ENCODE measurements around the gene MDH1B. TPM values are rescaled to one million over a fixed set of nuclear protein-coding genes. Genes with fewer than 3 reads are reported as not detected.
A peak's percentile ranks its signal among the peaks of the same experiment; 100 is the strongest.

The MDH1B gene
- total and polyA plus RNA-seq, 11 donors, result 0.30 to 2.0 (median 1.00) TPM

DNA sequence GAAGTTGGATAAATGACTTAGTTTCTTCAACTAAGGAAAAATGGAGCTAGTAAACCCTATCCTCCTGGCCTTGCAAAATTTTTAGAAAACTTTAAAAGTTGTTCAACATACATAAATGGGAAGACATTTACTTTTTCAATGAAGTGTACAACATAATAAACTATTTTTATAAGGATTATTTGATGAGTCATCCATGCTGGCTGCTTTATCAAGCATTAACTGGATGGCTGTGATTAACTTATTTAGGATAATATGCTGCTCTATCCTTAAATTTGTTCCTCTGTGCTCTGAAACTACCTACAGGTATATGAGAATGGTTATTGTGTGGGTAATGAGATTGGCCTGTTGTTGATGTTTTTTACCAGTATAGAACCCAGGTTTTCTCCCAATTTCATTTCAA is 68.2 kb downstream of the MDH1B start:
- Histone ChIP-seq H3K27me3 (peaks cover 0 to 14% (median 0%) of the 10 kb centered on the region in 9 donors), H3K4me3 (no peak overlapping the region), H3K36me3 (no peaks in the 10 kb centered on the region), H3K9me3 (no peaks in the 10 kb centered on the region), H3K27ac (no peak overlapping the region), H3K4me1 (no peaks in the 10 kb centered on the region)
- no peak for TF ChIP-seq POLR2A (IDR thresholded peaks at IDR 0.05)
- TF ChIP-seq, protein P1, sequence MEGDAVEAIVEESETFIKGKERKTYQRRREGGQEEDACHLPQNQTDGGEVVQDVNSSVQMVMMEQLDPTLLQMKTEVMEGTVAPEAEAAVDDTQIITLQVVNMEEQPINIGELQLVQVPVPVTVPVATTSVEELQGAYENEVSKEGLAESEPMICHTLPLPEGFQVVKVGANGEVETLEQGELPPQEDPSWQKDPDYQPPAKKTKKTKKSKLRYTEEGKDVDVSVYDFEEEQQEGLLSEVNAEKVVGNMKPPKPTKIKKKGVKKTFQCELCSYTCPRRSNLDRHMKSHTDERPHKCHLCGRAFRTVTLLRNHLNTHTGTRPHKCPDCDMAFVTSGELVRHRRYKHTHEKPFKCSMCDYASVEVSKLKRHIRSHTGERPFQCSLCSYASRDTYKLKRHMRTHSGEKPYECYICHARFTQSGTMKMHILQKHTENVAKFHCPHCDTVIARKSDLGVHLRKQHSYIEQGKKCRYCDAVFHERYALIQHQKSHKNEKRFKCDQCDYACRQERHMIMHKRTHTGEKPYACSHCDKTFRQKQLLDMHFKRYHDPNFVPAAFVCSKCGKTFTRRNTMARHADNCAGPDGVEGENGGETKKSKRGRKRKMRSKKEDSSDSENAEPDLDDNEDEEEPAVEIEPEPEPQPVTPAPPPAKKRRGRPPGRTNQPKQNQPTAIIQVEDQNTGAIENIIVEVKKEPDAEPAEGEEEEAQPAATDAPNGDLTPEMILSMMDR (IDR thresholded peaks at IDR 0.05), result no peak
- intact Hi-C loops (cut with DNase I), result loop anchor here in 4 of 10 donors (5.0 to 10.0 kb wide), 3 partner anchors 80 to 778 kb away; no protein-coding TSS in a partner anchor
- ATAC-seq (no peak), DNase-seq (no peak)

DNA sequence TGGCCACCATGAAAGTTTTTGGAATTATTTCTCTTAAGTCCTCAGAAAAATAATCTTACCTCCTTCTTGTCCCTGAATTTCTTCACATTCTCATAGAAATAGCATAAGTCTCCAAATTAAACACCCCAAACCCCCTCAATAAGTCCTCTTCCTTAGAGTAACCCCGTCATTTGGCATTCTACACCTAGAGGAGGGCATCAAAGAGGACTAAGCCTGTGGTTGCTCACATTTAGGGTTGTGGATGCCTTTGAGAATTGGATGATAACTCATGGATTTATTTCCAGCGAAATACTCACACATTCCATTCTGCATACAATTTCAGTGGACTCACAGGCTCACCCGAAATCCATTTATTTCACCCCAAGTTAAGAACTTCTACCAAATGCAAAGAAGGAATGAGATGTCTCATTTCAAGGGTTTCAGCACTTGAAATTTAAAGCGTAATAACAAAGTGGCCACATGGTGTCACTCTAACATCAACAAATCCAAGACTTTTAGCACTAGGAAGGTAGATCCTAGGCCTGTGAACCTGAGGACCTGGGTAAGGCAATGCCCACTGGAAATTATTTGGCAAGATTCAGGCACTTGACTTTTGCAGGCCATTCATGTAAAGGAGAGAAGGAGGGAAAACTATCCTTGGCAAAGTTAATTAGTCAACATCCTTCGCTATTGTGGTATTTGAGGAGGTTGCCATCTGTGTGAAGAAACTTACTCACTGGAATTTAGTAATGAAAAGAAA is 71.6 kb downstream of the MDH1B start:
- Histone ChIP-seq H3K4me1 (no peaks in the 10 kb centered on the region), H3K9me3 (no peaks in the 10 kb centered on the region), H3K27me3 (peaks cover 0 to 5% (median 0%) of the 10 kb centered on the region in 9 donors), H3K36me3 (no peaks in the 10 kb centered on the region), H3K4me3 (no peak overlapping the region), H3K27ac (no peak overlapping the region)
- intact Hi-C loops (cut with DNase I), result loop anchor here (2.0 to 10.0 kb wide), 9 partner anchors 74 to 784 kb away; partner anchors contain the start of genes FASTKD2 (in 1 of the 10) and MDH1B (in 1 of the 10)
- DNase-seq (no peak), ATAC-seq (peak in 3 of 4 donors; percentile 60 to 74 (median 67))
- 25 to 30% (median 26%) methylated on average over 5 of the region's 5 CpGs for WGBS, 4 donors
- TF ChIP-seq, protein P1 (IDR thresholded peaks at IDR 0.05), result peak; percentile 48 to 78 (median 62)
- TF ChIP-seq POLR2A (IDR thresholded peaks at IDR 0.05), result no peak

DNA sequence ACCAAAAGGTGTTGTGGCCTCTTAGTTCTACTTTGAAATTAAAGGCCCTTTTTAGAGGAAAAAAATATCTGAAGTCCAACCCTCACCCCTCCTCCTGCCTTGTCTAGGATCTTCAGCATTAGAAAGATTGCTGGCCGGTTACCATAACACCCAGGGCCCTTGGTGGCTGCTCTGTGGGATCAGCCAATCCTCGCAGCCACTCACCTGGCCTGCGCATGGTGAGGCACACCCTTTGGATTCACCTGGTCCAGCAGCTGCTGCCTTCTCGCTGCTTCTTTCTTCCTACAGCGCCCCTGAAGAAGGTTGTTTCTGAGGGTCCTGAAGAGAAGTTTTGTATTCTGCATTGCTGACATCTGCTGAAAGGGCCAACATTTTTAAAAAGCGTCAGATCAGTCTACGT is 72.2 kb downstream of the MDH1B start:
- ATAC-seq (no peak), DNase-seq (no peak)
- Histone ChIP-seq H3K4me3 (no peak overlapping the region), H3K27me3 (peaks cover 0 to 5% (median 0%) of the 10 kb centered on the region in 9 donors), H3K27ac (no peak overlapping the region), H3K36me3 (no peaks in the 10 kb centered on the region), H3K9me3 (no peaks in the 10 kb centered on the region), H3K4me1 (no peaks in the 10 kb centered on the region)
- no peak for TF ChIP-seq POLR2A (IDR thresholded peaks at IDR 0.05)
- TF ChIP-seq, protein P1 (IDR thresholded peaks at IDR 0.05), result no peak
- intact Hi-C loops (cut with DNase I), result loop anchor here (2.0 to 10.0 kb wide), 9 partner anchors 74 to 784 kb away; partner anchors contain the start of genes FASTKD2 (in 1 of the 10) and MDH1B (in 1 of the 10)
- WGBS, 4 donors, result 68 to 79% (median 78%) methylated on average over 7 of the region's 7 CpGs

DNA sequence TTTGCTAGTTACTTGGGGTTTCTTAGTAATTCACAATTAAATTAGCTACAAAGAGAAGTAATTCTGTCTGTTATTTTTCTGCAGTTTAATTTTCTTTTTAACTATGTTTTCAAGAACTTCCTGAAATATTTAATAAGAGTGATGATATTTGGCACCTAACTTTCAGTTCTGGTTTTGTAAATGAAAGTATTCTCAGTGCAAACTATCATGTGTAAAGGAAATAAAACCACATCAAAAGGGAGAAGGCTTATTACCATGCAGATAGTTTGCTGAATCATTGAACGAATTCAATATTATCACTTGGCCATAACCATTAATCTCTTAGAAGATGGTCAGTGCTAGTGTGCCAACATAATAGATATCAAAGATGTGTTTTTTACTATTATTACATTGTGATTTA is 76.1 kb downstream of the MDH1B start:
- Histone ChIP-seq H3K9me3 (no peaks in the 10 kb centered on the region), H3K4me1 (no peaks in the 10 kb centered on the region), H3K4me3 (no peak overlapping the region), H3K36me3 (no peaks in the 10 kb centered on the region), H3K27me3 (peaks cover 0 to 5% (median 0%) of the 10 kb centered on the region in 9 donors), H3K27ac (no peak overlapping the region)
- ATAC-seq, result no peak
- intact Hi-C loops (cut with DNase I), result loop anchor here in 1 of 10 donors (10.0 kb wide), 2 partner anchors 294 to 1366 kb away; no protein-coding TSS in a partner anchor
- no peak for DNase-seq
- 68 to 74% (median 70%) methylated on average over 1 of the region's 1 CpG for WGBS, 4 donors
- no peak for TF ChIP-seq POLR2A (IDR thresholded peaks at IDR 0.05)
- TF ChIP-seq, protein P1 (IDR thresholded peaks at IDR 0.05), result no peak

Data from heart left ventricle (tissue), 16 donors.